HUES6 (cell line): ENCODE measurements around the gene PIR.

Source experiments
- H3K27ac ChIP-seq: 2 replicates; pipeline ENCODE4 v1.7.0; 2013; ENCODE audit warnings: low read depth, mild to moderate bottlenecking, low read length, inconsistent platforms
- H3K27me3 ChIP-seq: 2 replicates; pipeline ENCODE4 v1.6.1; 2013; ENCODE audit warnings: low read length; ENCODE audit not compliant: control insufficient read depth, insufficient read depth
- H3K36me3 ChIP-seq: 2 replicates; pipeline ENCODE4 v1.6.1; 2013; ENCODE audit warnings: low read length; ENCODE audit not compliant: control insufficient read depth, insufficient read depth
- H3K4me1 ChIP-seq: 2 replicates; pipeline ENCODE4 v1.6.1; 2013; ENCODE audit warnings: low read length; ENCODE audit not compliant: control insufficient read depth, insufficient read depth
- H3K4me3 ChIP-seq: 2 replicates; pipeline ENCODE4 v1.5.1; 2013; ENCODE audit warnings: low read depth, low read length
- H3K9ac ChIP-seq: one replicate; pipeline ENCODE4 v1.6.1; 2013; ENCODE audit warnings: mild to moderate bottlenecking, low read length
- H3K9me3 ChIP-seq: 2 replicates; pipeline ENCODE4 v1.6.1; 2013; ENCODE audit warnings: low read depth, low read length; ENCODE audit not compliant: control insufficient read depth, insufficient read depth

PIR gene

DNA sequence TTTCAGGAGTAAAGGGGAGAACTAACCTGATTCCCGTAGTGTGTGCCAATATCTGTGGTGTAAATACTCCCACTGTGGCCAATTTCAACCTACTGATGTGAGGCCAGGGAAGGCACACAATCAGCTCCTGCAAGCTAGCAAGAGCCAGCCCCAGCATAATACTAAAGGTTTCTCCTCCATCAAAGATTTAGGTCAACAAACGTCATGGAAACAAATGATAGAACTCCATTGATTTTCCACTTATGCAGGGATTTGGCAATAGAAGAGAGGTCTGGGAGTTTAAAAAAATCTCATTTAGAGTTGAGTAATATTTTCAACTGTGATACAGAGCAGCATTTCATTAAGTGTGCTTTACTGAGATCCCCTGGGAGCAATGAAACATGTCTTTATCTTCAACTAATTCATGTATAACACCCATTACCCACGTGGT, 93.2 kb downstream of the PIR start:
- no peak overlapping the region for H3K9ac ChIP-seq
- no peaks in the 10 kb centered on the region for H3K36me3 ChIP-seq
- no peak overlapping the region for H3K4me3 ChIP-seq
- no peaks in the 10 kb centered on the region; the same call in 1 of the 2 replicates for H3K27me3 ChIP-seq
- no peak overlapping the region for H3K27ac ChIP-seq
- H3K9me3 ChIP-seq, result no peaks in the 10 kb centered on the region
- peaks cover 12% of the 10 kb centered on the region for H3K4me1 ChIP-seq

DNA sequence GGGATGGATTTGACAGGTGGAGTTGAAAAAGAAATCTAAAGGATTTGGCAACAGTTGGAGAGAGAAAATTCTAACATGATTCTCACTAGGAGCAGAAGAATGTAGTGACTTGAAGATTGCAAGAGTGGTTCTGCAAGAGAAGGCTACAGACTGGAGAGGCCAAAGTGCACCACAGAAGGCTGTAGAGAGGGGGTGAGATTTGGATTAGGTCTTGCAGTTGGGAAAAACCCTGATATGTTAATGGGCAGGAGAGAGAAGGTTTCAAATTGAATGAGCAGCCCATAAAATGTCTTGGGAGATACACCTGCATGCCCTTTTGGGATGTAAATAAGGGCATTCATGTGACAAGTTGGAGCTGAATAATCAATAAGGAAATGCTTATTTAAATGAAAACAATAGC, 94.3 kb downstream of the PIR start:
- H3K27me3 ChIP-seq, result no peaks in the 10 kb centered on the region; the same call in 1 of the 2 replicates
- no peaks in the 10 kb centered on the region for H3K36me3 ChIP-seq
- peaks cover 8% of the 10 kb centered on the region; the same call in 1 of the 2 replicates for H3K4me1 ChIP-seq
- H3K4me3 ChIP-seq, result no peak overlapping the region
- no peak overlapping the region for H3K9ac ChIP-seq
- no peaks in the 10 kb centered on the region for H3K9me3 ChIP-seq
- H3K27ac ChIP-seq, result no peak overlapping the region

DNA sequence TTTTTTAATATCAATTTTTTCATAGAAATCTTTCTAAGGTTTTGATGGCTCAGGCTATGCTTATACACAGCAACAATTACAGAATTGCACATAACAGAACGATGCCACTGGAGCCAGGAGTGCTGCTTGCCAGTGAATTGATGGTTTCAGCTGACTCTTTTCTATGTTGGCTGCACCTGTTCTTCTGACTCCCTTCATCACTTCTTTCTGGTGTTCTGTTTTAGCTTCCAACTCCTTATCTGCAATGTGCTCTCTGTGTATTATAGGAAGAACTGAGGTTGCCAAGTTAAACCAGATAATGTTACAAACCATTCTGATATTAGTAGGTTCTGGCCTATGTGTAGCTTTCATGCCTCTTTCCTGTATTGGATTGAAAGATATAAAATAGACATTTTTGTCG, 97.3 kb downstream of the PIR start:
- Histone ChIP-seq H3K4me3 (no peak overlapping the region), H3K27ac (no peak overlapping the region), H3K4me1 (peaks cover 13% of the 10 kb centered on the region), H3K9ac (no peak overlapping the region), H3K9me3 (no peaks in the 10 kb centered on the region), H3K36me3 (no peaks in the 10 kb centered on the region), H3K27me3 (no peaks in the 10 kb centered on the region; the same call in 1 of the 2 replicates)

DNA sequence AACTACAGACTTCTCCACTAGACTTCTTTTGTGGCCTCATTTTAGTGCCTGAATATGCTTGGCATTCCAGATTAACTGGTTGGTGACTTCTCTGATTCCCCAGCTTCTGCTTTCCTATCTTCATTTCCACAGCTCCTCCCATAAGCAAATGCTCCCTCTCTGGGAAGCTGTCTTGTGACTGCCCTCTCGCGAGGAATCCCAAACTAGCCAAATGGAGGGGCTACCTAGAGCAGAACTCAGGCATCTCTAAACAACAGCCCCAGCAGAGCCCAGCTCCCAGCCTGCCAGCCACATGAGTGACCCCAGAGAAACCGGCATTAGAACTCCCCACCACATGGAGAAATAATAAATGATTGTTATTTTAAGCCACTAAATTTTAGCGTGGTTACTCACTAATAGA, 101.3 kb downstream of the PIR start:
- Histone ChIP-seq H3K4me3 (no peak overlapping the region), H3K9me3 (no peaks in the 10 kb centered on the region), H3K27me3 (no peaks in the 10 kb centered on the region; the same call in 1 of the 2 replicates), H3K27ac (no peak overlapping the region), H3K4me1 (peaks cover 5% of the 10 kb centered on the region; the same call in 1 of the 2 replicates), H3K36me3 (no peaks in the 10 kb centered on the region), H3K9ac (no peak overlapping the region)

DNA sequence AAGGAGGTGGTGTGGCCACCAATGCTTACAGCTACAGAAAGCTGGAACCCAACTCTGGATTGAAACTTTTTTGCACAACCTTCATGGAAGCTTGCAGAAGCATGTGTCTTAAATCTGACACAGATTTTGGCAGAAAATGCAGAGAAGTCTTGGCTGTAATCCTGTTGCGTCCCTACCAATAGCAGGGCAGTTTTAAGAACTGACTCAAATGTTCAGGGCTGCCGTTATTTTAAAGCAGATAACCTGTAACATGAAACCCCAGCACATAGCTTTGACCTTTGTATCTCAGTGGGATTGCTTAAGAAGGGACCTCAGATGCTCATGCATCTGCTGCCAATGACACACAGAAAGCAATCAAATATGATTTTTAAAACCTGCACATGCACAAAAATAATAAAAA, 108.8 kb downstream of the PIR start, which contains the start of gene VEGFD:
Gene VEGFD (minus strand): TSS at position 110 of the 400 bp plus-strand sequence. CDS start 467 bp downstream, outside the sequence.
- no peak within 1 kb of the TSS for H3K4me3 ChIP-seq
- H3K27me3 ChIP-seq, result no peaks in the 10 kb centered on the region; the same call in 1 of the 2 replicates
- H3K9me3 ChIP-seq, result no peaks in the 10 kb centered on the region
- no peaks in the 10 kb centered on the region for H3K36me3 ChIP-seq
- H3K4me1 ChIP-seq, result peaks cover 8% of the 10 kb centered on the region; the same call in 1 of the 2 replicates
- H3K9ac ChIP-seq, result no peak within 1 kb of the TSS
- no peak within 1 kb of the TSS for H3K27ac ChIP-seq

DNA sequence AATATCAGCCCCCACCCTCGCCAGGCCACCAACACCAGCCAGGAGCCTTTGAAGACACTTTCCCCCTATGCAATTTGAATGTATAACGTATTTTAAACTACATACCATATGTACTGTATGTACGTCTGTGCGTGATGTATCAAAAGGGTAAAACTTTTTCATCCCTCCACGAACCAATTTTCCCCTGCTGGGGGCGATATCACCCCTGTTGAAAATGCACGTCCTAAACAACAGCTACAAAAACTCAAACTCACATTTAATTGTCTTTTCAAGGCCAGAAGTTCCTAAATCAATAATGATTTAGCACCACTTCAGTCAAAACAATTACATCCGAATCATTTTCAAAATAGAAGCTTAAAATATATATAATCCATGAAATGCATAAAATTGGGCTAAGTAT, 110.3 kb downstream of the PIR start:
- no peaks in the 10 kb centered on the region for H3K36me3 ChIP-seq
- no peaks in the 10 kb centered on the region for H3K9me3 ChIP-seq
- peaks cover 8% of the 10 kb centered on the region; the same call in 1 of the 2 replicates for H3K4me1 ChIP-seq
- no peaks in the 10 kb centered on the region; the same call in 1 of the 2 replicates for H3K27me3 ChIP-seq
- H3K4me3 ChIP-seq, result no peak overlapping the region
- H3K27ac ChIP-seq, result no peak overlapping the region
- no peak overlapping the region for H3K9ac ChIP-seq

DNA sequence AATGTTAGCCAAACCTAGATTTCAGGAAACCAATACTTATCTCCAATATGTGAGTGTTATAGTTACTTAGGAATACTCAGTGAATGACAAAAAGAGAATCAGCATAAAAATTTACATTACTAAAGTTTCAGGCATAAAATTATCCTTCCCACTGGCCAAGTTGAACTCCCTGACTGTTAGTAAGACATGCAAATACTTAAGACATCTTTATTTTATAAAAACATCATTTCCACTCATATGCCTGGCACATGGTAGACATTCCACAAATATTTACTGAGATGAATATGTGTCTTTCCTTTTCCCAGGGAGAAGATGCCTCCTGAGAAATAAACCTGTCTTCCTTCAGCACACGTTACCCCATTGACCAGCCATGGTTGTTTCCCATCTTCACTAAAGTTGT, 116.2 kb downstream of the PIR start:
- Histone ChIP-seq H3K4me3 (no peak overlapping the region), H3K27me3 (peaks cover 3% of the 10 kb centered on the region; the same call in 1 of the 2 replicates), H3K27ac (no peak overlapping the region), H3K4me1 (peaks cover 7% of the 10 kb centered on the region), H3K9me3 (peaks cover 6% of the 10 kb centered on the region; the same call in 1 of the 2 replicates), H3K36me3 (no peaks in the 10 kb centered on the region), H3K9ac (no peak overlapping the region)

DNA sequence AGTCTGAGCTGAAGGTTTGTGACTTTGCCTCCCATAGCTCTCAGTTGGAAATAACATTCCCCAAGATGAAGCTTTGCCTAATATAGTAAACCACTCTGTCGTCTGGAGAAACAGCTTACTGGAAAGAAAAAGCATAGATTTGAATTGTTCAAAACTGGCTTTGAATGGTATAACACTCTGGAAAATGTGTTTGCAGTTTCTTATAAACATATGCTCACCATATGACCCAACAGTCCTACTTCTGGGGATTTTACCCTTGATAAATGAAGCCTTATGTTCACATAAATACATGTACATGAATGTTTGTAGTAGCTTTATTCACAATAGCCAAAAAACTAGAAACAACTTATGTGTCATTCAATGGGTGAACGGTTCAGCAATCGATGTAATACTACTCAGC, 119.2 kb downstream of the PIR start:
- no peak overlapping the region for H3K27ac ChIP-seq

DNA sequence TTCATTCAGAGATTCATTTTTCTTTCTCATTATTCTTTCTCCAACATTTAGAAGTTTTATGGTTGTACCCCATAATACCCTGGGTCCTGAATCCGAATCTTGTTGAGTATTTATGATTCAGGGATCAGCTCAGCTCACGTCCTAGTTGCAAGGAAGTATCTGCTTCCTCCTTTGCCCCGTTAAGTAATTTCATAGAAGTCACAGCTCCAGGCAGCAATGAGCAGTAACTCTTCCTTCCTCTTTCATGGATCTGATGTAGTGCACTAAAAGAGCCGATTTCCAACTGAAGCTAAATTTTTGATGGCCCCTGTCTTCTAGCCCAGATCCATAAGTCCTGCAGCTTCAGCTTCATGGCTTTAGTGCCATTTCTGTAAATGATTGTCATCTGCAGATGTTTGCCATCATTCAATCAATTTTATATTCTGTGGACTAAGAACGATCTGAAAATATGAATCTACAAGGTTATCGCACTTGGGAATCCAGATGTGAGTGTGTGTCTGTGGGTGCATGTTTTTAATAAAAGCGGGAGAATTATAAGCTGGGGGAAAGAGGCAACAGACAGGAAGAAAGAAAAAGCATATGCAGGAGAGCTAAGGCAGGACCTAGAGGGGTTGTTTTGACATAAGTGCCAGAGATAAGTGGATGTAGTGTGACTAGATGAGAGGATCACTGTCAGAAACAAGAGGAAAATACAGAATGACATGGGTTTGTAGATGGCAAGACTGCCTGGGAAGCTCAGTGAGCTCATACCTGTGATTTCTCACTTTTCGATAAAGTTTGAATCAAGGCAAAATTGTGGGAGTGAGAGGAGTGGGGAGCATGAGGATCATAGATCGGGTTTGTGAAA, 126.4 kb downstream of the PIR start:
- H3K4me1 ChIP-seq, result no peaks in the 10 kb centered on the region; the same call in 1 of the 2 replicates
- no peaks in the 10 kb centered on the region for H3K9me3 ChIP-seq
- no peak overlapping the region for H3K27ac ChIP-seq
- H3K9ac ChIP-seq, result no peak overlapping the region
- no peaks in the 10 kb centered on the region for H3K36me3 ChIP-seq
- no peak overlapping the region for H3K4me3 ChIP-seq
- peaks cover 8% of the 10 kb centered on the region; the same call in 1 of the 2 replicates for H3K27me3 ChIP-seq

More for the DNA sequence above, 119.2 kb downstream of the PIR start:
- no peak overlapping the region for H3K9ac ChIP-seq
- peaks cover 6% of the 10 kb centered on the region; the same call in 1 of the 2 replicates for H3K9me3 ChIP-seq
- no peak overlapping the region for H3K4me3 ChIP-seq
- H3K27me3 ChIP-seq, result peaks cover 6% of the 10 kb centered on the region; the same call in 1 of the 2 replicates
- no peaks in the 10 kb centered on the region for H3K36me3 ChIP-seq
- peaks cover 7% of the 10 kb centered on the region for H3K4me1 ChIP-seq

DNA sequence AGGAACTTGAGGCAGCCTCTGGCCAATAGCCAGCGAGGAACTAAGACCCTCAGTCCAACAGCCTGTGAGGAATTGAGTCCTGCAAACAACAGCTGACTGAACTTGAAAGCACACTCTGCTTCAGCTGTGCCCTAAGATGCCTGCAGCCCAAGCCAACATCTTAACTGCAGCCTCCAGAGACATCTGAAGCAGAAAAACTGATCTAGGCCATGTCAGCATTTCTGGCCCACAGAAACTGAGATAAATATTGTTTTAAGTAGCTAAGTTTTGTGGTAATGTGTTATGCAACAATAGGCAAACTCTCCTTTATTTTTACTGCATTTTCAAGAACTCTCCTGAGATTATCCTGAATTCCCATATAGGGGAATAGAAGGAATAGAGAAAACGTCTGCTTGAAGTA, 133.4 kb downstream of the PIR start:
- Histone ChIP-seq H3K27me3 (peaks cover 20% of the 10 kb centered on the region; the same call in 1 of the 2 replicates), H3K9ac (no peak overlapping the region), H3K4me1 (no peaks in the 10 kb centered on the region)

DNA sequence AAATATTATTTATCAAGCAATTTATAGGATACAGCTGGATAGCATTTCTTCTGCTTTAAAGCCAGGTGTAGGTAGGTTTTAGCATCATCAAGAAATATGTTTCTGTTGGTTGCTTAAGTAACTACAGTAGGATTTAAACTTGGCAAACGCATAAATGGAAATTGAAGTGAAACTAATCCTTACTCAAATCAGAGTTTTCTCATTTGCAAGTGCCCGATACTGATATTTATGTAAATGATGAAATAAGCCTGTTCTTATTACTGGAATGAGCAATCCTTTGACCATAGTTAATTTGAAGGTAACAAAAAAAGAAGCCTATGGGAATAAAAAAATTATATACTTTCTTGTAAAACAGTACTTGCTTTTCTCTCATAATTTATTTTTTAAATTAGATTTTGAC, 134.6 kb downstream of the PIR start:
- no peak overlapping the region for H3K4me3 ChIP-seq

More for the DNA sequence above, 133.4 kb downstream of the PIR start:
- Histone ChIP-seq H3K4me3 (no peak overlapping the region), H3K27ac (no peak overlapping the region), H3K36me3 (no peaks in the 10 kb centered on the region), H3K9me3 (no peaks in the 10 kb centered on the region)

More for the DNA sequence above, 134.6 kb downstream of the PIR start:
- H3K9me3 ChIP-seq, result no peaks in the 10 kb centered on the region
- H3K9ac ChIP-seq, result no peak overlapping the region
- no peak overlapping the region for H3K27ac ChIP-seq
- H3K36me3 ChIP-seq, result no peaks in the 10 kb centered on the region
- peaks cover 20% of the 10 kb centered on the region; the same call in 1 of the 2 replicates for H3K27me3 ChIP-seq
- no peaks in the 10 kb centered on the region for H3K4me1 ChIP-seq
